ENCODE measurements around the gene NAT14. TPM values are rescaled to one million over a fixed set of nuclear protein-coding genes. Genes with fewer than 3 reads are reported as not detected.

NAT14 gene
- total RNA-seq, 2 donors from 2014 or later: 3.4 to 3.8 TPM

DNA sequence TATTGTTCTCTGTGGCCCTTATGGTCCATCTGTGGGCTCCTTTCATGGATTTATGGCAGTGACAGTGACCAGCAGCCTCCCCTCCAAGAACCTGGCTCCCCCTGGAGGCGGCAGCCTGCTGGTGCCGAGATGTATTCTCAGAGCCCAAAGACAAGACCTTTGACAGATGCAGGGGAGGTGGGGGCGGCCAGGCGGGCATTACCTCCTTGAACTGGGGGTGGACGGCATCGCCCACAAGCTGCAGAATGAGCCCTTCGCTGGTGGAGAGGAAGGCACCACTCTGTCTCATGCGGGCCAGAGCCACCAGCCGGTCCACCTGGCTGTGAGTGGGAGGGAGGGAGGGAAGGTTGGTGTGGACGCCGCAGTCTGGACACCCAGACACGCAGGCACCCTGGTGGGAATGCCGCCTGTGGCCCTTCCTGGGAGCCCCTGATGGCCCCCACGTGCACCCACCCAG lies 30.2 kb upstream of the NAT14 start:
- TF ChIP-seq CTCF (IDR thresholded peaks at IDR 0.05): no peak
- DNase-seq (ENCODE audit: low spot score) (no peak), ATAC-seq (ENCODE audit: insufficient number of reproducible peaks, low FRiP score, low read depth) (no peak)
- H3K4me3 ChIP-seq: no peak overlapping the region
- no peaks in the 10 kb centered on the region for H3K9me3 ChIP-seq
- H3K36me3 ChIP-seq: no peaks in the 10 kb centered on the region
- H3K4me1 ChIP-seq (ENCODE audit: control insufficient read depth in 1 of 2, low read depth in 2 of 2): peaks cover 10 to 23% of the 10 kb centered on the region in 2 donors
- H3K27me3 ChIP-seq (replicated peaks; ENCODE audit: insufficient read depth): no peaks in the 10 kb centered on the region
- H3K27ac ChIP-seq: no peak overlapping the region

- no peak for ATAC-seq (ENCODE audit: insufficient number of reproducible peaks, low FRiP score, low read depth)
Measured at GRCh38 chr19:55455576-55456235, 29.3 kb upstream of the NAT14 start.

GRCh38 chr19:55456347-55456746 lies 28.6 kb upstream of the NAT14 start:
- TF ChIP-seq CTCF (IDR thresholded peaks at IDR 0.05): no peak
- ATAC-seq (ENCODE audit: insufficient number of reproducible peaks, low FRiP score, low read depth) (no peak), DNase-seq (ENCODE audit: low spot score) (no peak)
- Histone ChIP-seq H3K27ac (no peak overlapping the region), H3K4me1 (ENCODE audit: control insufficient read depth in 1 of 2, low read depth in 2 of 2) (peaks cover 14 to 32% of the 10 kb centered on the region in 2 donors), H3K36me3 (no peaks in the 10 kb centered on the region), H3K4me3 (no peak overlapping the region), H3K9me3 (no peaks in the 10 kb centered on the region), H3K27me3 (replicated peaks; ENCODE audit: insufficient read depth) (no peaks in the 10 kb centered on the region)

More at GRCh38 chr19:55455576-55456235, 29.3 kb upstream of the NAT14 start:
- no peak for TF ChIP-seq CTCF (IDR thresholded peaks at IDR 0.05)
- H3K27ac ChIP-seq: no peak overlapping the region
- H3K4me1 ChIP-seq (ENCODE audit: control insufficient read depth in 1 of 2, low read depth in 2 of 2): peaks cover 13 to 32% of the 10 kb centered on the region in 2 donors
- no peak for DNase-seq (ENCODE audit: low spot score)
- no peaks in the 10 kb centered on the region for H3K36me3 ChIP-seq
- H3K4me3 ChIP-seq: no peak overlapping the region
- H3K9me3 ChIP-seq: no peaks in the 10 kb centered on the region
- no peaks in the 10 kb centered on the region for H3K27me3 ChIP-seq (replicated peaks; ENCODE audit: insufficient read depth)

DNA sequence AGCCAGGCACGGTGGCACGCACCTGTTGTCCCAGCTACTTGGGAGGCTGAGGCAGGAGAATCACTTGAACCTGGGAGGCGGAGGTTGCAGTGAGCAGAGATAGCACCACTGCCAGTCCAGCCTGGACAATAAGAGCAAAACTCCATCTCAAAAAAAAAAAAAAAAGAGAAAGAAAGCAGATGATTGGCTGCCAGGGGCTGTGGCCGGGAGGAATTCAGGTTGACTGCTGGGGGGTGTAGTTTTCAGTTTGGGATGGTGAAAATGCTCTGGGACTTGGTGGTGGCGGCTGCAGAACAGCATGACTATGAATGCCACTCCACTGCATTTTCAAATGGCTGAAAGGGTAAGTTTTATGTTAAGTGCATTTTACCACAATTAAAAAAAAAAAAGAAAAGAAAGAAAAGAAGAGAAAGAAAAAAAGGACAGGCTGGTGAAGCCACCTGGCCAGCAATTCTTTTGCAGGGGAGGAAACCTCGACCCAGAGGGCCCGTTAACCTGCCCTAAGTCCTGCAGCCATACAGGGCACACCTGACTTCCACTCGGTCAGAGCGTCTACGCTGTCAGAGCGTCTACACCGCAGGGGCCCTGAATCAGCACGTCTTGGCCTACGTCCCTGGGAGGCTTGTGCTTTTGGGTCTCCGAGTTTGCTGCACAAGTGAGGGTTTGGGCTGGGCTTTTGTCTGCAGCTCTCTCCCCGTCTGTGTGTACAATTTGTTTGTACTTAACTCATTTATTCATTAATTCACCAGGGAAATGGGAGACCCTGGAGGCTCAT lies 27.1 kb upstream of the NAT14 start:
- H3K4me1 ChIP-seq (ENCODE audit: control insufficient read depth in 1 of 2, low read depth in 2 of 2): peaks cover 4 to 23% of the 10 kb centered on the region in 2 donors

More for the DNA sequence above, 27.1 kb upstream of the NAT14 start:
- H3K27ac ChIP-seq: no peak overlapping the region
- TF ChIP-seq CTCF (IDR thresholded peaks at IDR 0.05): no peak
- ATAC-seq (ENCODE audit: insufficient number of reproducible peaks, low FRiP score, low read depth) (no peak), DNase-seq (ENCODE audit: low spot score) (no peak)
- no peaks in the 10 kb centered on the region for H3K9me3 ChIP-seq
- no peak overlapping the region for H3K4me3 ChIP-seq
- H3K27me3 ChIP-seq (replicated peaks; ENCODE audit: insufficient read depth): no peaks in the 10 kb centered on the region
- no peaks in the 10 kb centered on the region for H3K36me3 ChIP-seq
